ENCODE data around the gene CDH2. TPM values are rescaled to one million over a fixed set of nuclear protein-coding genes. Genes with fewer than 3 reads are reported as not detected.
A peak's percentile ranks its signal among the peaks of the same experiment; 100 is the strongest.

Gene CDH2
- polyA plus RNA-seq, 1 donor (not counting 4 experiments of a cell fraction or from before 2014, with no cell fraction given) = 0.46 TPM

DNA sequence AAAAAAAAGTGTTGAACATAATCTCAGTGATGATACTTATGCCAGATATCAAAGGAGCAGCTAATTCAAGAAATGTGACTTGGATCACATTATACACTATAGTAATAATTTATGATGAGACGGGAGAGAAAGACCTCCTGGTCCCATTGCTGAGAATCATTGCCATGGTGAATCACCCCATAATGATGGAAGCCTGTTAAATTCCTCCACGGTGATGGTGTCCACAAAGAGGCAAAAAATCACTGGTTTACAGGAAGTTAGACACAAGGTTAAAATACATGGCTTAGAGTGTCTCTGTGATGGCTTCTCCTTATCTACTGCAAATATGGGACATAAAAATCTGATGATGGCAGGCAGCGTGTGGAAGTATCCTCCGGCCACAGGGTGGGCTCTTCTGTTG is 210.0 kb downstream of the CDH2 start:
- Histone ChIP-seq H3K9ac (ENCODE audit: control insufficient read depth, extremely low read depth, insufficient read depth, low read length) (no peak overlapping the region), H3K36me3 (ENCODE audit: control insufficient read depth in 2 of 2, extremely low read depth in 1 of 2, insufficient read depth in 2 of 2, low read length in 2 of 2) (no peaks in the 10 kb centered on the region), H3K4me1 (ENCODE audit: control insufficient read depth, extremely low read depth, insufficient read depth, low read length) (peaks cover 3% of the 10 kb centered on the region), H4K20me1 (ENCODE audit: control insufficient read depth, extremely low read depth, insufficient read depth, low read length) (no peaks in the 10 kb centered on the region), H3K4me3 (ENCODE audit: control insufficient read depth in 2 of 3, extremely low read depth in 1 of 3, insufficient read depth in 2 of 3, low read depth in 1 of 3, low read length in 3 of 3) (no peak overlapping the region), H3K9me1 (ENCODE audit: control insufficient read depth, extremely low read depth, insufficient read depth, low read length) (no peaks in the 10 kb centered on the region), H3K4me2 (ENCODE audit: control insufficient read depth, extremely low read depth, insufficient read depth, low read depth, low read length) (no peak overlapping the region), H3K27ac (ENCODE audit: control insufficient read depth, insufficient read depth, low read length) (no peak overlapping the region), H3K9me3 (ENCODE audit: control insufficient read depth, low read depth, low read length) (no peaks in the 10 kb centered on the region), H2AFZ (ENCODE audit: control insufficient read depth, low read length) (no peak overlapping the region), H3K27me3 (ENCODE audit: control insufficient read depth, extremely low read depth, insufficient read depth, low read length) (no peaks in the 10 kb centered on the region), H3K79me2 (ENCODE audit: control insufficient read depth, insufficient read depth, low read length) (no peaks in the 10 kb centered on the region)
- dilution Hi-C loops (cut with MboI; ENCODE audit: extremely low pct_ligation_motif_present, low sequenced_read_pairs) = no loop called here
- DNase-seq (ENCODE audit: low read depth, low spot score) (no peak), FAIRE-seq (no peak)
- no peak for TF ChIP-seq EZH2 (IDR thresholded peaks at IDR 0.05; ENCODE audit: low read length)
- TF ChIP-seq, protein P1, sequence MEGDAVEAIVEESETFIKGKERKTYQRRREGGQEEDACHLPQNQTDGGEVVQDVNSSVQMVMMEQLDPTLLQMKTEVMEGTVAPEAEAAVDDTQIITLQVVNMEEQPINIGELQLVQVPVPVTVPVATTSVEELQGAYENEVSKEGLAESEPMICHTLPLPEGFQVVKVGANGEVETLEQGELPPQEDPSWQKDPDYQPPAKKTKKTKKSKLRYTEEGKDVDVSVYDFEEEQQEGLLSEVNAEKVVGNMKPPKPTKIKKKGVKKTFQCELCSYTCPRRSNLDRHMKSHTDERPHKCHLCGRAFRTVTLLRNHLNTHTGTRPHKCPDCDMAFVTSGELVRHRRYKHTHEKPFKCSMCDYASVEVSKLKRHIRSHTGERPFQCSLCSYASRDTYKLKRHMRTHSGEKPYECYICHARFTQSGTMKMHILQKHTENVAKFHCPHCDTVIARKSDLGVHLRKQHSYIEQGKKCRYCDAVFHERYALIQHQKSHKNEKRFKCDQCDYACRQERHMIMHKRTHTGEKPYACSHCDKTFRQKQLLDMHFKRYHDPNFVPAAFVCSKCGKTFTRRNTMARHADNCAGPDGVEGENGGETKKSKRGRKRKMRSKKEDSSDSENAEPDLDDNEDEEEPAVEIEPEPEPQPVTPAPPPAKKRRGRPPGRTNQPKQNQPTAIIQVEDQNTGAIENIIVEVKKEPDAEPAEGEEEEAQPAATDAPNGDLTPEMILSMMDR (optimal IDR thresholded peaks at IDR 0.05 in 1 of 3, IDR thresholded peaks at IDR 0.05 in 1 of 3, conservative IDR thresholded peaks at IDR 0.05 in 1 of 3; ENCODE audit: extremely low read depth in 1 of 3, insufficient read depth in 2 of 3, low read length in 3 of 3) = no peak

DNA sequence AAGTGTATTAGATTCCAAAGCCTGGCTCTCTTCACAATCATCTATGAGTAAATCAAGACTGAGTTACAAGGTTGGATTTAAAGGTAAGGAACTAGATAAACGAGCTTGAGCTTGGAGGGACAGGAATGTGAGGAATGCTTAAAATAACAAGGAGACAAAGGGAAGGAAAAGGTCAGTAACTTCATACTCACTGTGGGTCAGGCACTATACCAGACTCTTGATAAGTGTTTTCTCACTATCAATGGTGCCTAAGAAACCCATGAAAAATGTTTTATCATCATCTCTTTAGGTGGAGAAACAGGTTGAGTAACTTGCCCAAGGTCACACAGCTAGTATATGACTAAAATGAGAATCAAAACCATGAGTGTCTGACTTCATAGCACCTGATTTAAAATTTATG is 212.1 kb downstream of the CDH2 start:
- Histone ChIP-seq H3K9ac (ENCODE audit: control insufficient read depth, extremely low read depth, insufficient read depth, low read length) (no peak overlapping the region), H3K4me3 (ENCODE audit: control insufficient read depth in 2 of 3, extremely low read depth in 1 of 3, insufficient read depth in 2 of 3, low read depth in 1 of 3, low read length in 3 of 3) (no peak overlapping the region), H3K9me1 (ENCODE audit: control insufficient read depth, extremely low read depth, insufficient read depth, low read length) (no peaks in the 10 kb centered on the region), H2AFZ (ENCODE audit: control insufficient read depth, low read length) (no peak overlapping the region), H3K4me2 (ENCODE audit: control insufficient read depth, extremely low read depth, insufficient read depth, low read depth, low read length) (no peak overlapping the region), H3K36me3 (ENCODE audit: control insufficient read depth in 2 of 2, extremely low read depth in 1 of 2, insufficient read depth in 2 of 2, low read length in 2 of 2) (no peaks in the 10 kb centered on the region), H4K20me1 (ENCODE audit: control insufficient read depth, extremely low read depth, insufficient read depth, low read length) (no peaks in the 10 kb centered on the region), H3K9me3 (ENCODE audit: control insufficient read depth, low read depth, low read length) (no peaks in the 10 kb centered on the region), H3K27ac (ENCODE audit: control insufficient read depth, insufficient read depth, low read length) (no peak overlapping the region), H3K79me2 (ENCODE audit: control insufficient read depth, insufficient read depth, low read length) (no peaks in the 10 kb centered on the region), H3K27me3 (ENCODE audit: control insufficient read depth, extremely low read depth, insufficient read depth, low read length) (no peaks in the 10 kb centered on the region), H3K4me1 (ENCODE audit: control insufficient read depth, extremely low read depth, insufficient read depth, low read length) (peaks cover 3% of the 10 kb centered on the region)
- DNase-seq (ENCODE audit: low read depth, low spot score) (peak; percentile 23), FAIRE-seq (peak; percentile 68)
- TF ChIP-seq, protein P1 (optimal IDR thresholded peaks at IDR 0.05 in 1 of 3, IDR thresholded peaks at IDR 0.05 in 1 of 3, conservative IDR thresholded peaks at IDR 0.05 in 1 of 3; ENCODE audit: extremely low read depth in 1 of 3, insufficient read depth in 2 of 3, low read length in 3 of 3) = no peak
- TF ChIP-seq EZH2 (IDR thresholded peaks at IDR 0.05; ENCODE audit: low read length) = no peak
- dilution Hi-C loops (cut with MboI; ENCODE audit: extremely low pct_ligation_motif_present, low sequenced_read_pairs) = no loop called here

Measured in keratinocyte (primary cell).